Left ventricle myocardium superior (tissue), 1 donor: Measurements from ENCODE around the gene PEA15. TPM values are rescaled to one million over a fixed set of nuclear protein-coding genes. Genes with fewer than 3 reads are reported as not detected.

Experiments
- ATAC-seq: fragments of 200-7000 bp; cut with Tn5 transposase; one replicate; pipeline ENCODE4 v1.9.1; 2020; ENCODE audit warnings: mild to moderate bottlenecking, moderate library complexity
- DNase-seq: peaks from one replicate; pipeline ENCODE4 v3.0.0-alpha.2; 2020
- intact Hi-C: fragments of 100-400 bp; cut with micrococcal nuclease; formaldehyde crosslinking; loops from one replicate; pipeline ENCODE4 v1.11.0; 2022
- total RNA-seq: library from RNA; stranded (reverse); fragmentation: NEBNext Ultra II Directional; extraction: Animal tissue kit (Norgen Biotek cat#: 25700); gene quantifications from one replicate; pipeline ENCODE4 v1.2.1, GENCODE V29; 2021
- donor health status: DM: no; HTN: yes; CAD: no; lungs with severe emphysema.

Gene PEA15
- total RNA-seq, 1 donor from 2014 or later, result 277 TPM

- no peak for ATAC-seq
- DNase-seq, result no peak
Measured at GRCh38 chr1:160258177-160258798, 53.1 kb downstream of the PEA15 start.

GRCh38 chr1:160260406-160261382 lies 55.5 kb downstream of the PEA15 start:
- no peak for DNase-seq
- intact Hi-C loops, result no loop called here
- ATAC-seq, result no peak

More at GRCh38 chr1:160258177-160258798, 53.1 kb downstream of the PEA15 start:
- intact Hi-C loops, result loop anchor here (10.0 kb wide), 1 partner anchor 63 kb away; the partner anchor contains the start of gene CASQ1

- ATAC-seq (peak; percentile 33), DNase-seq (no peak)
- intact Hi-C loops, result no loop called here
Measured at GRCh38 chr1:160261556-160261892, 56.3 kb downstream of the PEA15 start.

GRCh38 chr1:160261893-160262794 lies 57.0 kb downstream of the PEA15 start, which contains the start of gene DCAF8:
Gene DCAF8, minus strand, starts transcription at chr1:160262549. Its CDS starts 18,541 bp downstream, at chr1:160244008.
- DNase-seq, result peak; percentile 99
- intact Hi-C loops, result no loop called here
- ATAC-seq, result peak; percentile 98

GRCh38 chr1:160264795-160265307 lies 59.7 kb downstream of the PEA15 start:
- DNase-seq, result no peak
- intact Hi-C loops, result no loop called here
- no peak for ATAC-seq

Other genes starting within 250 kb of the PEA15 start
- gene PIGM, start 173.4 kb upstream of the PEA15 start, total RNA-seq, result 2.4 TPM
- gene KCNJ10, start 135.2 kb upstream of the PEA15 start, total RNA-seq, result not detected
- gene KCNJ9, start 123.8 kb upstream of the PEA15 start, total RNA-seq, result not detected
- 19.2 TPM for gene IGSF8, start 106.8 kb upstream of the PEA15 start, total RNA-seq
- 243 TPM for gene ATP1A2, start 89.6 kb upstream of the PEA15 start, total RNA-seq
- not detected for gene ATP1A4, start 53.8 kb upstream of the PEA15 start, total RNA-seq
- gene CASQ1, start 14.8 kb upstream of the PEA15 start, total RNA-seq, result 20.0 TPM
- gene DCAF8, start 57.2 kb downstream of the PEA15 start, total RNA-seq, result 145 TPM
- 96.2 TPM for gene PEX19, start 79.7 kb downstream of the PEA15 start, total RNA-seq
- gene COPA, start 137.9 kb downstream of the PEA15 start, total RNA-seq, result 93.0 TPM
- gene NCSTN, start 138.0 kb downstream of the PEA15 start, total RNA-seq, result 60.7 TPM
- gene NHLH1, start 161.7 kb downstream of the PEA15 start, total RNA-seq, result not detected
- gene VANGL2, start 195.2 kb downstream of the PEA15 start, total RNA-seq, result 2.6 TPM